Measurements from ENCODE around the gene HNRNPA3. TPM values are rescaled to one million over a fixed set of nuclear protein-coding genes. Genes with fewer than 3 reads are reported as not detected.

The HNRNPA3 gene
- total and polyA plus RNA-seq, 2 donors (not counting 1 experiment from before 2014, with no cell fraction given) = 45.1 to 200 TPM

- H3K4me1 Mint-ChIP-seq = no peaks in the 10 kb centered on the region
- H3K27me3 ChIP-seq (replicated peaks in 1 of 4; ENCODE audit: control extremely low read depth in 1 of 4, control insufficient read depth in 3 of 4, insufficient read depth in 4 of 4, low read length in 3 of 4) = no peaks in the 10 kb centered on the region
- H3K9me3 Mint-ChIP-seq (ENCODE audit: insufficient read depth) = no peaks in the 10 kb centered on the region
- intact Hi-C loops (cut with micrococcal nuclease) = no loop called here
- no peak overlapping the region for H3K4me3 Mint-ChIP-seq
- no peaks in the 10 kb centered on the region for H3K4me1 ChIP-seq (ENCODE audit: control insufficient read depth in 2 of 2, insufficient read depth in 2 of 2, low read length in 2 of 2)
- no peaks in the 10 kb centered on the region for H3K79me2 ChIP-seq (ENCODE audit: control insufficient read depth, insufficient read depth, low read length)
- TF ChIP-seq EZH2 (IDR thresholded peaks at IDR 0.05; ENCODE audit: borderline replicate concordance, insufficient read depth, low read depth, low read length, poor library complexity, severe bottlenecking) (no peak), CTCF (IDR thresholded peaks at IDR 0.05) (no peak)
- H3K27me3 Mint-ChIP-seq = no peaks in the 10 kb centered on the region
- no peak overlapping the region for H3K27ac Mint-ChIP-seq
- H3K9ac ChIP-seq (ENCODE audit: low read length) = no peak overlapping the region
- no peak overlapping the region for H2AFZ ChIP-seq (ENCODE audit: insufficient read depth, low read depth, low read length, poor library complexity, severe bottlenecking)
- CTCF ChIA-PET = interaction anchor here (0.6 kb wide), 1 partner anchor 9 kb away, joined by 4 read pairs; no protein-coding TSS in a partner anchor
- H3K27ac ChIP-seq (ENCODE audit: low read length in 2 of 2) = no peak overlapping the region
- DNase-seq = no peak
- no peak overlapping the region for H3K4me3 ChIP-seq (ENCODE audit: control extremely low read depth in 1 of 5, extremely low read depth in 1 of 5, insufficient read depth in 1 of 5, low read depth in 2 of 5, low read length in 4 of 5)
- H3K36me3 ChIP-seq (replicated peaks in 1 of 2; ENCODE audit: control extremely low read depth in 1 of 2, control insufficient read depth in 1 of 2, extremely low read depth in 1 of 2, insufficient read depth in 2 of 2, low read length in 1 of 2) = no peaks in the 10 kb centered on the region
- H4K20me1 ChIP-seq (ENCODE audit: control insufficient read depth, insufficient read depth, low read length, poor library complexity, severe bottlenecking) = no peaks in the 10 kb centered on the region
- no CpG with 5 or more reads among the region's 1 CpG for WGBS (ENCODE audit: insufficient coverage)
- no peaks in the 10 kb centered on the region for H3K9me3 ChIP-seq (ENCODE audit: control extremely low read depth in 1 of 3, control insufficient read depth in 2 of 3, insufficient read depth in 1 of 3, low read length in 2 of 3)
- POLR2A ChIA-PET = no interaction called here
- ATAC-seq (ENCODE audit: low read depth) = no peak
- H3K4me2 ChIP-seq (replicated peaks; ENCODE audit: low read depth, low read length, poor library complexity, severe bottlenecking) = no peak overlapping the region
These were observed 21.7 kb upstream of the HNRNPA3 start for GRCh38 chr2:177190941-177191340.

GRCh38 chr2:177192788-177193187, 19.8 kb upstream of the HNRNPA3 start:
- H3K36me3 ChIP-seq (replicated peaks in 1 of 2; ENCODE audit: control extremely low read depth in 1 of 2, control insufficient read depth in 1 of 2, extremely low read depth in 1 of 2, insufficient read depth in 2 of 2, low read length in 1 of 2) = no peaks in the 10 kb centered on the region
- POLR2A ChIA-PET = no interaction called here
- WGBS (ENCODE audit: insufficient coverage) = no CpG with 5 or more reads among the region's 1 CpG
- Mint-ChIP-seq H3K27me3 (no peaks in the 10 kb centered on the region), H3K9me3 (ENCODE audit: insufficient read depth) (no peaks in the 10 kb centered on the region), H3K27ac (no peak overlapping the region), H3K4me3 (no peak overlapping the region), H3K4me1 (no peaks in the 10 kb centered on the region)
- H3K9me3 ChIP-seq (ENCODE audit: control extremely low read depth in 1 of 3, control insufficient read depth in 2 of 3, insufficient read depth in 1 of 3, low read length in 2 of 3) = no peaks in the 10 kb centered on the region
- no peak overlapping the region for H3K4me3 ChIP-seq (ENCODE audit: control extremely low read depth in 1 of 5, extremely low read depth in 1 of 5, insufficient read depth in 1 of 5, low read depth in 2 of 5, low read length in 4 of 5)
- no peak overlapping the region for H2AFZ ChIP-seq (ENCODE audit: insufficient read depth, low read depth, low read length, poor library complexity, severe bottlenecking)
- no peak overlapping the region for H3K9ac ChIP-seq (ENCODE audit: low read length)
- ATAC-seq (ENCODE audit: low read depth) (no peak), DNase-seq (no peak)
- no peaks in the 10 kb centered on the region for H3K27me3 ChIP-seq (replicated peaks in 1 of 4; ENCODE audit: control extremely low read depth in 1 of 4, control insufficient read depth in 3 of 4, insufficient read depth in 4 of 4, low read length in 3 of 4)
- CTCF ChIA-PET = no interaction called here
- intact Hi-C loops (cut with micrococcal nuclease) = no loop called here
- H3K4me2 ChIP-seq (replicated peaks; ENCODE audit: low read depth, low read length, poor library complexity, severe bottlenecking) = no peak overlapping the region
- no peak overlapping the region for H3K27ac ChIP-seq (ENCODE audit: low read length in 2 of 2)
- TF ChIP-seq CTCF (IDR thresholded peaks at IDR 0.05) = no peak
- TF ChIP-seq EZH2 (IDR thresholded peaks at IDR 0.05; ENCODE audit: borderline replicate concordance, insufficient read depth, low read depth, low read length, poor library complexity, severe bottlenecking) = no peak
- no peaks in the 10 kb centered on the region for H3K79me2 ChIP-seq (ENCODE audit: control insufficient read depth, insufficient read depth, low read length)
- no peaks in the 10 kb centered on the region for H4K20me1 ChIP-seq (ENCODE audit: control insufficient read depth, insufficient read depth, low read length, poor library complexity, severe bottlenecking)
- no peaks in the 10 kb centered on the region for H3K4me1 ChIP-seq (ENCODE audit: control insufficient read depth in 2 of 2, insufficient read depth in 2 of 2, low read length in 2 of 2)

Measured in B cell (primary cell).